Vagina (tissue), 2 donors: Measurements from ENCODE around the gene MYO1F. TPM values are rescaled to one million over a fixed set of nuclear protein-coding genes. Genes with fewer than 3 reads are reported as not detected.

Experiments
- DNase-seq, 2 donors: peaks; one replicate each; pipeline ENCODE4 v3.0.0-alpha.2; 2017; ENCODE audit errors: extremely low spot score in 2 of 2
- H3K27ac ChIP-seq: fragments of 200-600 bp; sonication (generic); one replicate; pipeline ENCODE4 v1.5.1; 2019
- H3K27me3 ChIP-seq: fragments of 200-600 bp; sonication (generic); one replicate; pipeline ENCODE4 v1.5.1; 2019
- H3K36me3 ChIP-seq, 2 donors: fragments of 200-600 bp; sonication (generic); one replicate each; pipeline ENCODE4 v1.5.1; 2017 to 2019
- H3K4me1 ChIP-seq: fragments of 200-600 bp; sonication (generic); one replicate; pipeline ENCODE4 v1.5.1; 2019
- H3K4me3 ChIP-seq, 2 donors: fragments of 200-600 bp; sonication (generic); 1 replicate in 1 of 2; 2 replicates in 1 of 2; pipeline ENCODE4 v1.5.1; 2016 to 2019
- H3K9me3 ChIP-seq: fragments of 200-600 bp; sonication (generic); one replicate; pipeline ENCODE4 v1.5.1; 2019
- POLR2A ChIP-seq, 2 donors: fragments of 450-650 bp; IDR thresholded peaks; one replicate each; pipeline ENCODE4 v1.6.1; 2017; ENCODE audit warnings: antibody characterized with exemption in 2 of 2, mild to moderate bottlenecking in 2 of 2, moderate library complexity in 2 of 2
- POLR2AphosphoS5 ChIP-seq, 2 donors: sonication (generic); formaldehyde crosslinking; IDR thresholded peaks; one replicate each; pipeline ENCODE4 v1.9.0; 2017; ENCODE audit warnings: antibody characterized with exemption in 2 of 2, mild to moderate bottlenecking in 2 of 2, low read depth in 1 of 2; ENCODE audit not compliant: insufficient read depth in 1 of 2
- intact Hi-C: fragments of 100-400 bp; cut with DNase I; formaldehyde crosslinking; loops from one replicate; pipeline ENCODE4 v1.15.1; 2023
- total RNA-seq: library from RNA; depleted of rRNA; stranded (reverse); fragments of >200 nt; gene quantifications from one replicate; pipeline ENCODE4 v1.2.3, GENCODE V29; 2016
- TF ChIP-seq, protein P1 (sequence below), 3 experiments: fragments of 450-650 bp in 2 of 3; fragments of 200-600 bp in 1 of 3; sonication (generic) in 1 of 3; IDR thresholded peaks; one replicate each; pipeline ENCODE4 v1.5.1; 2017 to 2019; ENCODE audit warnings: antibody characterized with exemption in 3 of 3, mild to moderate bottlenecking in 2 of 3, moderate library complexity in 2 of 3

The MYO1F gene
- total RNA-seq, 1 donor from 2014 or later = 20.4 TPM

DNA sequence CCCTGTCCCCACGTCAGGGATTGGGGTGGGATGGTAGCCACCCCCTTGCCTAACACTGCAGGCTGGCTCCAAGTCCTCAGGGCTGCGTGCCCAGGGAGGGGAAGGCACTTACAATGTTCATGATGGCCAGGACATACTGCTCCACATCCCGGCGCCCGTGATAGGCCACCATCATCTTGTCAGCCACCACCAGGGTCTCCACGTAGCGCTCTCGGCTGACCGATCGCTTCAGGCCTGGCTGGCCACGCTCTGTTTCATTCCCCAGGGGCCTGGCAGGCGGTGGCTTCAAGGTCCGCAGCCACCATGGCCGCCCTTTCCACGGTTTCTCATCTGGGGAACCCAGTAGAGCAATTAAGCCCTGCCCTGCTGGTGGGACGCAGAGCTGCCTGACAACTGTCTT, 23.6 kb upstream of the MYO1F start:
- Histone ChIP-seq H3K36me3 (peaks cover 0 to 39% of the 10 kb centered on the region in 2 donors), H3K4me1 (no peaks in the 10 kb centered on the region), H3K27me3 (no peaks in the 10 kb centered on the region), H3K9me3 (no peaks in the 10 kb centered on the region), H3K27ac (no peak overlapping the region), H3K4me3 (no peak overlapping the region)
- intact Hi-C loops = no loop called here
- no peak for DNase-seq
- TF ChIP-seq, protein P1, sequence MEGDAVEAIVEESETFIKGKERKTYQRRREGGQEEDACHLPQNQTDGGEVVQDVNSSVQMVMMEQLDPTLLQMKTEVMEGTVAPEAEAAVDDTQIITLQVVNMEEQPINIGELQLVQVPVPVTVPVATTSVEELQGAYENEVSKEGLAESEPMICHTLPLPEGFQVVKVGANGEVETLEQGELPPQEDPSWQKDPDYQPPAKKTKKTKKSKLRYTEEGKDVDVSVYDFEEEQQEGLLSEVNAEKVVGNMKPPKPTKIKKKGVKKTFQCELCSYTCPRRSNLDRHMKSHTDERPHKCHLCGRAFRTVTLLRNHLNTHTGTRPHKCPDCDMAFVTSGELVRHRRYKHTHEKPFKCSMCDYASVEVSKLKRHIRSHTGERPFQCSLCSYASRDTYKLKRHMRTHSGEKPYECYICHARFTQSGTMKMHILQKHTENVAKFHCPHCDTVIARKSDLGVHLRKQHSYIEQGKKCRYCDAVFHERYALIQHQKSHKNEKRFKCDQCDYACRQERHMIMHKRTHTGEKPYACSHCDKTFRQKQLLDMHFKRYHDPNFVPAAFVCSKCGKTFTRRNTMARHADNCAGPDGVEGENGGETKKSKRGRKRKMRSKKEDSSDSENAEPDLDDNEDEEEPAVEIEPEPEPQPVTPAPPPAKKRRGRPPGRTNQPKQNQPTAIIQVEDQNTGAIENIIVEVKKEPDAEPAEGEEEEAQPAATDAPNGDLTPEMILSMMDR (IDR thresholded peaks at IDR 0.05) = no peak
- no peak for TF ChIP-seq POLR2AphosphoS5 (IDR thresholded peaks at IDR 0.05; ENCODE audit: insufficient read depth in 1 of 2, low read depth in 1 of 2)
- no peak for TF ChIP-seq POLR2A (IDR thresholded peaks at IDR 0.05)

DNA sequence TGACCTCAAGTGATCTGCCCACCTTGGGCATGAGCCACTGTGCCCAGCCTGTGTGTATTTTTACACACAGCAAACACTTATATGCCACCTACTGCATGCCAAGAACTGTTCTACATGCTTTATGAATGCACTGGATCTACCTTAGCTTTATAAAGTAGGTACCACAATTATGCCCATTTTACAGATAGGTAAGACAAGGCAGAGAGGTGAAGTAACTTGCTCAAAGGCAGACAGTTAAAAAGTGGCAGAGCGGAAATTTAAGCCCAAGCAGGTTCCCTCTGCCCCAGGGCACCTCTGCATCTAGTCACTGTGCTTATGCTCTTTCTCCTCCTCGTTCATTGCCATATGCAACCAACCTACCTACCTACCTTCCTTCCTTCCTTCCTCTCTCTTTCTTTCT, 22.8 kb upstream of the MYO1F start:
- no peak overlapping the region for H3K4me3 ChIP-seq
- no peaks in the 10 kb centered on the region for H3K27me3 ChIP-seq
- TF ChIP-seq POLR2AphosphoS5 (IDR thresholded peaks at IDR 0.05; ENCODE audit: insufficient read depth in 1 of 2, low read depth in 1 of 2) = no peak
- TF ChIP-seq, protein P1 (IDR thresholded peaks at IDR 0.05) = no peak
- no peak for TF ChIP-seq POLR2A (IDR thresholded peaks at IDR 0.05)
- DNase-seq = no peak
- H3K36me3 ChIP-seq = peaks cover 0 to 38% of the 10 kb centered on the region in 2 donors
- H3K4me1 ChIP-seq = no peaks in the 10 kb centered on the region
- intact Hi-C loops = no loop called here
- H3K27ac ChIP-seq = no peak overlapping the region
- H3K9me3 ChIP-seq = no peaks in the 10 kb centered on the region

DNA sequence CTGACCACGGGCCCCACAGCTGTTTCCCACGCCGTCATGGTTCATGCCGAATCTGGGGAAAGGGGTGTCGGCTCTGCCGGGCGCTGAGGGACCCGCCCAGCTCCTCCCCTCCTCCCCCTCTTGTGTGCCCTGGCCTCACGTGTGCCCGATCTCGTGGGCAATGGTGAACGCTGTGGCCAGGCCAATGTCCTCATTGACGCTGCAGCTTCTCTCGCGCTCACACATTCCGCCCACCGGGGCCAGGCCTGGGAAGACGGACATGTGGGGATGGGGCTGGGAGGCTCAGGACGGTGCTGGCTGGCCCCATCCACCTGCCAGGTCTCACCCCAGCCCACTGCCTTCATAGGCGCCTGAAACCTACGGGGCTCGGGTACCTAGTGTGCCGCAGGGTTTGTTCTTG, 18.9 kb upstream of the MYO1F start:
- Histone ChIP-seq H3K27ac (no peak overlapping the region), H3K27me3 (no peaks in the 10 kb centered on the region), H3K36me3 (peaks cover 0 to 20% of the 10 kb centered on the region in 2 donors), H3K4me3 (no peak overlapping the region), H3K4me1 (peaks cover 24% of the 10 kb centered on the region), H3K9me3 (no peaks in the 10 kb centered on the region)
- no peak for TF ChIP-seq POLR2AphosphoS5 (IDR thresholded peaks at IDR 0.05; ENCODE audit: insufficient read depth in 1 of 2, low read depth in 1 of 2)
- no peak for TF ChIP-seq POLR2A (IDR thresholded peaks at IDR 0.05)
- TF ChIP-seq, protein P1 (IDR thresholded peaks at IDR 0.05) = no peak
- intact Hi-C loops = no loop called here
- DNase-seq = no peak

DNA sequence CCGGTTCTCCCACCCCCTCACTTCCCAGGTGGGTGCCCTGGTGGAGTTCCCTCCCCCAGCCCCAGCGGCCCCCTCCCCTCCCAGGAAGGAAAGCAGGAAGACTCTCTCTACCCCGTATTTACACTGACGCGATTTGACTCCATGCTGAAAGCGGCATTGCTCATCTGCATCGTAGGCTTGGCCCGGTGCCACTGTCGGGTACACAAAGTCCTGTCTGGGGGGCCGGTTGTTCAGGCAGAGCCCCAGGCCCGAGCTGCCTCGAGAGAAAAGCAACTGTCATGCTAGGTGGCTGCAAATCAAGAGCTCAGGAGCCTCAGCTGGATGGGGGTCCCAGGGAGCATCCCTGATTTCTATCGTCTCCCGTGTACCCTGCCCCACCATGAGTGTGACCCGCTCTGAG, 18.4 kb upstream of the MYO1F start:
- H3K4me3 ChIP-seq = no peak overlapping the region
- peaks cover 0 to 20% of the 10 kb centered on the region in 2 donors for H3K36me3 ChIP-seq
- intact Hi-C loops = no loop called here
- H3K4me1 ChIP-seq = peaks cover 24% of the 10 kb centered on the region
- no peaks in the 10 kb centered on the region for H3K9me3 ChIP-seq
- no peak overlapping the region for H3K27ac ChIP-seq
- H3K27me3 ChIP-seq = no peaks in the 10 kb centered on the region
- DNase-seq = no peak
- TF ChIP-seq POLR2AphosphoS5 (IDR thresholded peaks at IDR 0.05; ENCODE audit: insufficient read depth in 1 of 2, low read depth in 1 of 2) (no peak), POLR2A (IDR thresholded peaks at IDR 0.05) (no peak)
- TF ChIP-seq, protein P1 (IDR thresholded peaks at IDR 0.05) = no peak

DNA sequence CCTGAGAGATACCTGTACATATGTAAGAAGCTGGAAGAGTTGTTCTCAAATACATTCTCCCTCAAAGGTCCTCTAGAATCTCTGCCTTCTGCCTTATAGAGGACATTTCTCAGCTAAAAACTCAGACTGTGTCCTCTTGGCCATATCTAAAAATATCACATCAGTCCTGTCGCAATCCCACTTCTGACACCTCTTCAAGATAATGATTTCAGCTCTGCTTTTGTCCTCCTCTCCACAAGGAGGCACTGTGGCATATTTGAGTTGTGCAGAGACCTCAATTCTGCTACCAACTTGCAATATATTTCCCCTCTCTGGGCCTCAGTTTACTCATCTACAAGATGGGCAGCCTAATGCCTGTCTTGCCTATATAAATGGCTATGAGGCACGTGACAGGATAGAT, 16.7 kb upstream of the MYO1F start:
- Histone ChIP-seq H3K27ac (no peak overlapping the region), H3K4me3 (no peak overlapping the region), H3K9me3 (no peaks in the 10 kb centered on the region), H3K27me3 (no peaks in the 10 kb centered on the region), H3K36me3 (peaks cover 0 to 11% of the 10 kb centered on the region in 2 donors), H3K4me1 (peaks cover 24% of the 10 kb centered on the region)
- TF ChIP-seq, protein P1 (IDR thresholded peaks at IDR 0.05) = no peak
- TF ChIP-seq POLR2AphosphoS5 (IDR thresholded peaks at IDR 0.05; ENCODE audit: insufficient read depth in 1 of 2, low read depth in 1 of 2) = no peak
- no peak for TF ChIP-seq POLR2A (IDR thresholded peaks at IDR 0.05)
- no peak for DNase-seq
- intact Hi-C loops = no loop called here
